HG03139 (cell line): ENCODE data around the gene BRD7.
A peak's percentile ranks its signal among the peaks of the same experiment; 100 is the strongest.

Source experiments
- ATAC-seq: cut with Tn5 transposase; IDR thresholded peaks from one replicate; pipeline ENCODE4 v1.9.1; 2021; ENCODE audit not compliant: unreplicated experiment

The BRD7 gene

GRCh38 chr16:50368410-50369132 lies at the start of gene BRD7:
Gene BRD7, minus strand, starts transcription at chr16:50368988. Its CDS starts 214 bp downstream, at chr16:50368774.
- peak; percentile 56 for ATAC-seq

GRCh38 chr16:50416388-50416787 lies 47.6 kb upstream of the BRD7 start:
- no peak for ATAC-seq

- ATAC-seq = no peak
These were observed 45.4 kb upstream of the BRD7 start for GRCh38 chr16:50414152-50414551.

GRCh38 chr16:50411034-50411433 lies 42.2 kb upstream of the BRD7 start:
- no peak for ATAC-seq

- no peak for ATAC-seq
These were observed 39.3 kb upstream of the BRD7 start for GRCh38 chr16:50408001-50408561.

GRCh38 chr16:50407351-50407750 lies 38.6 kb upstream of the BRD7 start:
- no peak for ATAC-seq

GRCh38 chr16:50403491-50403890 lies 34.7 kb upstream of the BRD7 start:
- no peak for ATAC-seq

GRCh38 chr16:50402298-50402895 lies 33.6 kb upstream of the BRD7 start:
- no peak for ATAC-seq

GRCh38 chr16:50401355-50401754 lies 32.6 kb upstream of the BRD7 start:
- ATAC-seq = no peak

GRCh38 chr16:50400967-50401348 lies 32.2 kb upstream of the BRD7 start:
- no peak for ATAC-seq

- no peak for ATAC-seq
These were observed 31.7 kb upstream of the BRD7 start for GRCh38 chr16:50400312-50400966.

GRCh38 chr16:50399411-50399810 lies 30.6 kb upstream of the BRD7 start:
- ATAC-seq = no peak

GRCh38 chr16:50398336-50398735 lies 29.5 kb upstream of the BRD7 start:
- no peak for ATAC-seq

- no peak for ATAC-seq
These were observed 28.2 kb upstream of the BRD7 start for GRCh38 chr16:50396761-50397535.

- no peak for ATAC-seq
These were observed 27.2 kb upstream of the BRD7 start for GRCh38 chr16:50395763-50396710.

GRCh38 chr16:50393858-50394802 lies 25.3 kb upstream of the BRD7 start:
- no peak for ATAC-seq

- no peak for ATAC-seq
These were observed 24.6 kb upstream of the BRD7 start for GRCh38 chr16:50393416-50393815.

GRCh38 chr16:50390914-50391716 lies 22.3 kb upstream of the BRD7 start:
- ATAC-seq = no peak
